SK-N-SH (cell line): ENCODE data around the gene NOP9.

Source experiments
- CTCF ChIP-seq: fragments of 200-600 bp; sonication (generic); IDR thresholded peaks from 2 replicates; pipeline ENCODE4 v1.6.1; 2017; ENCODE audit warnings: antibody characterized with exemption, mild to moderate bottlenecking, moderate library complexity
- GABPA ChIP-seq: IDR thresholded peaks from 2 replicates; pipeline ENCODE4 v1.4.0; 2012; ENCODE audit warnings: low read depth, mild to moderate bottlenecking
- RFX5 ChIP-seq: IDR thresholded peaks from 2 replicates; pipeline ENCODE4 v1.6.1; 2012; ENCODE audit warnings: mild to moderate bottlenecking, improper control_type of control experiment, low read length
- TAF1 ChIP-seq: IDR thresholded peaks from 2 replicates; pipeline ENCODE4 v1.6.1; 2012; ENCODE audit warnings: low read depth, mild to moderate bottlenecking, low read length, moderate library complexity, borderline replicate concordance
- ZBTB33 ChIP-seq: IDR thresholded peaks from 2 replicates; pipeline ENCODE4 v1.4.0; 2012; ENCODE audit warnings: low read depth, borderline replicate concordance

GRCh38 chr14:24277071-24277470 lies 22.6 kb upstream of the NOP9 start:
- no peak for TF ChIP-seq CTCF
- TF ChIP-seq ZBTB33: no peak
- TF ChIP-seq TAF1: no peak
- TF ChIP-seq GABPA: no peak
- TF ChIP-seq RFX5: no peak
